MM.1S (cell line): ENCODE measurements around the gene ATP13A5.

Experiments
- EZH2phosphoT487 ChIP-seq: fragments of 300-600 bp; sonication (generic); IDR thresholded peaks from 2 replicates; pipeline ENCODE4 v1.6.1; 2018; ENCODE audit warnings: antibody characterized with exemption, low read length
- TF ChIP-seq, protein P1 (sequence below): fragments of 300-600 bp; sonication (generic); IDR thresholded peaks from 2 replicates; pipeline ENCODE4 v1.5.1; 2016; ENCODE audit warnings: antibody characterized with exemption, low read length, mixed read lengths

DNA sequence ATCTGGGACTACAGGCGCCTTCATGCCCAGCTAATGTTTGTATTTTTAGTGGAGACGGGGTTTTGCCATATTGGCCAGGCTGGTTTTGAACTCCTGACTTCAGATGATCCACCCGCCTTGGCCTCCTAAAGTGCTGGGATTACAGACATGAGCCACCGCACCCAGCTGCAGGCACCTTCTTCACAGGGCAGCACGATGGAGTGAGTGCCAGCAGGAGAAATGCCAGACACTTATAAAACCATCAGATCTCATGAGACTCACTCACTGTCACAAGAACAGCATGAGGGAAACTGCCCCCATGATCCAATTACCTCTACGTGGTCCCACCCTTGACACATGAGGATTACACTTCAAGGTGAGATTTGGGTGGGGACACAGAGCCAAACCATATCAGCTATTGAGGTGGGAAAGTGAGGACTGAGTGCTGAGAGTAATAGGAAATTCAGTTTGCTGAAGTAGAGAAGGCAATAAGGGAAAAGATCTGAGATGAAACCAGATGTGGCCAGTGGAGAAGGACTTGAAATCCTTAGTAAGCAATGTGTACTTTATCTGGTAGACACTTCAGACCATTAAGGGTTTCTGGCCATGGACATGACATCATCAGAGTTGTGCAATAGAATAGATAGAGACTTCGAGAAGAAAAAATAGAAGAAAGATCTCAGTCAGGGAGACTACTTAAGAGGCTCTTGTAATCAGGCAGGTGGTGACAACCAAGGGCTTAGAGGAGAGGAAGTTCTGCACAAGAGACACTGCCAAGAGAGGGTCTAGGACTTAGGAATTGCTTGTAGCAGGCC, 18.1 kb upstream of the ATP13A5 start:
- TF ChIP-seq, protein P1, sequence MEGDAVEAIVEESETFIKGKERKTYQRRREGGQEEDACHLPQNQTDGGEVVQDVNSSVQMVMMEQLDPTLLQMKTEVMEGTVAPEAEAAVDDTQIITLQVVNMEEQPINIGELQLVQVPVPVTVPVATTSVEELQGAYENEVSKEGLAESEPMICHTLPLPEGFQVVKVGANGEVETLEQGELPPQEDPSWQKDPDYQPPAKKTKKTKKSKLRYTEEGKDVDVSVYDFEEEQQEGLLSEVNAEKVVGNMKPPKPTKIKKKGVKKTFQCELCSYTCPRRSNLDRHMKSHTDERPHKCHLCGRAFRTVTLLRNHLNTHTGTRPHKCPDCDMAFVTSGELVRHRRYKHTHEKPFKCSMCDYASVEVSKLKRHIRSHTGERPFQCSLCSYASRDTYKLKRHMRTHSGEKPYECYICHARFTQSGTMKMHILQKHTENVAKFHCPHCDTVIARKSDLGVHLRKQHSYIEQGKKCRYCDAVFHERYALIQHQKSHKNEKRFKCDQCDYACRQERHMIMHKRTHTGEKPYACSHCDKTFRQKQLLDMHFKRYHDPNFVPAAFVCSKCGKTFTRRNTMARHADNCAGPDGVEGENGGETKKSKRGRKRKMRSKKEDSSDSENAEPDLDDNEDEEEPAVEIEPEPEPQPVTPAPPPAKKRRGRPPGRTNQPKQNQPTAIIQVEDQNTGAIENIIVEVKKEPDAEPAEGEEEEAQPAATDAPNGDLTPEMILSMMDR = no peak
- TF ChIP-seq EZH2phosphoT487 = no peak
